ENCODE results near the gene ZRANB1. TPM values are rescaled to one million over a fixed set of nuclear protein-coding genes. Genes with fewer than 3 reads are reported as not detected.

The ZRANB1 gene
- total RNA-seq, 2 experiments from 2014 or later, result 9.5 to 10.1 TPM

DNA sequence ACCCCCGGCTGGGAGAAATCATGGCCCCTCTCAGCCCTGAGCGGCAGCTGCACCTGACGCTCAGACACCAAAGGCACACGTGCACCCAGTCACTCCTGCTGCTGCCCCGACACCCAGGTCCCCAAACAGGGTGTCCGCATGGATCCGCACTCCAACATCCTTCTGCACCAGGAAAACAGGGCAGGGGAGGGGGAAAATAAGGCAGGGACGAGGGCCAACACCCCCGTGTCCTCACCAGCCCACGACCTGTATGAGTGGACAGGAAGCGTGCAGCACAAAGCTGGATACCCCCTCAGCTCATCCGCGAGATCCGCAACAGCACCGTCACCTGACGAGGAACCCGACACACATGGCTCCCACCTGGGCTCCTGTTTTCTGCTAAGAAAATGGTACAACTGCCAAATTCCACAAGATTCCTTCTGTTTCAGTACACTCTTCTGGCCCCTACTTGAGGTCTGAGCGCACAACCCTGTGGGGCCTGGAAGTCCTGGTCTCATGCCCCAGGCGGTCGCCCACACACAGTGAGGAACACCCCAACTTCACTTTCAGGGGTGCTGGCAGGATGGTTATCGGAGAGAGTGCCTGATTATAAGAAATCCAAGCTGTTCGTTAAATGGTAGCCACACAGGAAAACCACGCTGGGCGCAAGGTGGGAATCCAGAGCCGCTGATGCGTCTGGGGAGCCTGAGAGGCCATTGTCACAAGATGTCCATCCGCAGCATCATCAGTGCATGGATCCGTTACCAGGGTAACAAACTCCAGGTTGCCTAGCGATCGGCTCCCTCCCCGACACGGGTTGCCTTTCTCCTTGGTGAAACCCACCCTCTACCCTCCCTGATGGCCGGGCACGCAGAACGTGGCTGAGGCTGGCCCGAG lies 63.6 kb downstream of the ZRANB1 start:
- Mint-ChIP-seq H3K4me1 (ENCODE audit: low read depth) (no peaks in the 10 kb centered on the region), H3K27ac (no peak overlapping the region), H3K36me3 (ENCODE audit: low read depth) (no peaks in the 10 kb centered on the region), H3K9me3 (no peaks in the 10 kb centered on the region), H3K27me3 (no peaks in the 10 kb centered on the region), H3K4me3 (no peak overlapping the region)
- POLR2A ChIA-PET, result no interaction called here
- TF ChIP-seq, protein P1, sequence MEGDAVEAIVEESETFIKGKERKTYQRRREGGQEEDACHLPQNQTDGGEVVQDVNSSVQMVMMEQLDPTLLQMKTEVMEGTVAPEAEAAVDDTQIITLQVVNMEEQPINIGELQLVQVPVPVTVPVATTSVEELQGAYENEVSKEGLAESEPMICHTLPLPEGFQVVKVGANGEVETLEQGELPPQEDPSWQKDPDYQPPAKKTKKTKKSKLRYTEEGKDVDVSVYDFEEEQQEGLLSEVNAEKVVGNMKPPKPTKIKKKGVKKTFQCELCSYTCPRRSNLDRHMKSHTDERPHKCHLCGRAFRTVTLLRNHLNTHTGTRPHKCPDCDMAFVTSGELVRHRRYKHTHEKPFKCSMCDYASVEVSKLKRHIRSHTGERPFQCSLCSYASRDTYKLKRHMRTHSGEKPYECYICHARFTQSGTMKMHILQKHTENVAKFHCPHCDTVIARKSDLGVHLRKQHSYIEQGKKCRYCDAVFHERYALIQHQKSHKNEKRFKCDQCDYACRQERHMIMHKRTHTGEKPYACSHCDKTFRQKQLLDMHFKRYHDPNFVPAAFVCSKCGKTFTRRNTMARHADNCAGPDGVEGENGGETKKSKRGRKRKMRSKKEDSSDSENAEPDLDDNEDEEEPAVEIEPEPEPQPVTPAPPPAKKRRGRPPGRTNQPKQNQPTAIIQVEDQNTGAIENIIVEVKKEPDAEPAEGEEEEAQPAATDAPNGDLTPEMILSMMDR (IDR thresholded peaks at IDR 0.05), result no peak
- CTCF ChIA-PET, result interaction anchor here (1.2 kb wide), 1 partner anchor 13 kb away, joined by 6 read pairs; no protein-coding TSS in a partner anchor
- intact Hi-C loops (cut with micrococcal nuclease), result no loop called here
- DNase-seq (no peak), ATAC-seq (no peak)

GRCh38 chr10:125006188-125006680 lies 64.3 kb downstream of the ZRANB1 start:
- intact Hi-C loops (cut with micrococcal nuclease), result no loop called here
- no peaks in the 10 kb centered on the region for H3K36me3 Mint-ChIP-seq (ENCODE audit: low read depth)
- no peak overlapping the region for H3K27ac Mint-ChIP-seq
- H3K4me3 Mint-ChIP-seq, result no peak overlapping the region
- no peak for DNase-seq
- POLR2A ChIA-PET, result no interaction called here
- no peaks in the 10 kb centered on the region for H3K9me3 Mint-ChIP-seq
- CTCF ChIA-PET, result no interaction called here
- no peaks in the 10 kb centered on the region for H3K4me1 Mint-ChIP-seq (ENCODE audit: low read depth)
- no peak for ATAC-seq
- H3K27me3 Mint-ChIP-seq, result no peaks in the 10 kb centered on the region
- TF ChIP-seq, protein P1 (IDR thresholded peaks at IDR 0.05), result no peak

DNA sequence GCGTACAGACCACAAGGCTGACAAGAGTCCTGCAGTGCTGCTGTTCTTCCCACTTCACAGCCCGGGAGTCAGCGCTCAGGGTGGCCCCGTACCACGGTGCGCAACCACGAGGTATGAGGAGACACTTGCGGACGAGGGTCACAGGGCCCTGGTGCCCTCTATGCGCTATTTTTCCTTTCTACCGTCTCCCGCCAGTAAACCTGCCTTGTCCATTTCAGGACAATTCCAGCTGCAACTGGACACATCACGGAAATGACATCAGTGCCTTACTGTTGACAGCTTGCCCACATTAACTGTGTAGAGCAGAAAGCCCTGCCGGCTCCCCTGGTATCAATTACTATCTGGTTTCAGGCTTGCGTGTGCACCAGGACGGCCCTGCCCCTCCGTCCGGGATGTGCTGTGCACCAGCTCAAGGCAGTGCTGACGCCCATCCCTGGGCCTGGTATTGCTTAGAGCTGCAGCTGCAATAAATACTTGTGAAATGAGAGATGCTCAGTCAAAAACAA lies 65.1 kb downstream of the ZRANB1 start:
- Mint-ChIP-seq H3K4me1 (ENCODE audit: low read depth) (no peaks in the 10 kb centered on the region), H3K9me3 (no peaks in the 10 kb centered on the region), H3K4me3 (no peak overlapping the region), H3K27me3 (no peaks in the 10 kb centered on the region), H3K27ac (no peak overlapping the region), H3K36me3 (ENCODE audit: low read depth) (no peaks in the 10 kb centered on the region)
- no peak for ATAC-seq
- TF ChIP-seq, protein P1 (IDR thresholded peaks at IDR 0.05), result no peak
- intact Hi-C loops (cut with micrococcal nuclease), result no loop called here
- ChIA-PET CTCF (no interaction called here), POLR2A (no interaction called here)
- DNase-seq, result no peak

- DNase-seq (no peak), ATAC-seq (no peak)
- H3K4me1 Mint-ChIP-seq (ENCODE audit: low read depth), result no peaks in the 10 kb centered on the region
- H3K36me3 Mint-ChIP-seq (ENCODE audit: low read depth), result no peaks in the 10 kb centered on the region
- H3K27ac Mint-ChIP-seq, result no peak overlapping the region
- no peaks in the 10 kb centered on the region for H3K27me3 Mint-ChIP-seq
- ChIA-PET CTCF (no interaction called here), POLR2A (no interaction called here)
- intact Hi-C loops (cut with micrococcal nuclease), result no loop called here
- no peaks in the 10 kb centered on the region for H3K9me3 Mint-ChIP-seq
- TF ChIP-seq, protein P1 (IDR thresholded peaks at IDR 0.05), result no peak
- no peak overlapping the region for H3K4me3 Mint-ChIP-seq
These were observed 65.5 kb downstream of the ZRANB1 start for GRCh38 chr10:125007436-125007835.
